Right cardiac atrium (tissue), 5 donors: ENCODE data around the gene ITGA4. TPM values are rescaled to one million over a fixed set of nuclear protein-coding genes. Genes with fewer than 3 reads are reported as not detected.

Source experiments
- ATAC-seq, 2 donors: fragments of 200-7000 bp; cut with Tn5 transposase; one replicate each; pipeline versions ENCODE4 v1.8.0 to v1.9.1; 2020; ENCODE audit warnings: moderate library complexity in 2 of 2, mild to moderate bottlenecking in 1 of 2
- DNase-seq, 3 donors: peaks; one replicate each; pipeline ENCODE4 v3.0.0-alpha.2; 2020
- H3K27ac ChIP-seq: one replicate; pipeline ENCODE4 v1.5.1; 2013; ENCODE audit warnings: mild to moderate bottlenecking, low read length, control low read depth, moderate library complexity
- H3K27me3 ChIP-seq: one replicate; pipeline ENCODE4 v1.6.1; 2013; ENCODE audit not compliant: control insufficient read depth, insufficient read depth
- H3K4me1 ChIP-seq: one replicate; pipeline ENCODE4 v1.6.1; 2013; ENCODE audit warnings: low read length; ENCODE audit not compliant: control insufficient read depth, insufficient read depth
- H3K4me3 ChIP-seq: one replicate; pipeline ENCODE4 v1.5.1; 2013; ENCODE audit warnings: low read length, control low read depth
- H3K9me3 ChIP-seq: one replicate; pipeline ENCODE4 v1.6.1; 2013; ENCODE audit warnings: low read length; ENCODE audit not compliant: control insufficient read depth
- WGBS: extraction: QIAGEN DNeasy Blood & Tissue Kit; methylation state at CpG from one replicate; pipeline ENCODE4 v1.1.7; 2013; 5-methylcytosine and 5-hydroxymethylcytosine counted together
- intact Hi-C, 4 donors: fragments of 100-400 bp; cut with DNase I; formaldehyde crosslinking; loops; one replicate each; pipeline versions ENCODE4 v1.11.0 to v1.14.0; 2022 to 2023
- polyA plus RNA-seq: library from polyadenylated mRNA; stranded (reverse); fragments of 200-250 nt; gene quantifications from one replicate; pipeline ENCODE4 v1.2.3, GENCODE V29; 2013
- total RNA-seq, 4 donors: library from RNA; stranded (reverse); fragmentation: NEBNext Ultra II Directional; extraction: Animal tissue kit (Norgen Biotek cat#: 25700); gene quantifications; one replicate each; pipeline ENCODE4 v1.2.1, GENCODE V29; 2021
- donor health status: healthy with polysubstance abuse.
- donor health status: DM: no; HTN: yes; CAD: no.
- donor health status: DM: no; HTN: no; CAD: no.
- donor health status: DM: no; HTN: yes; CAD: no; lungs with severe emphysema.
- donor health status: DM: yes; HTN: yes; CAD: no.

The ITGA4 gene
- total and polyA plus RNA-seq, 5 donors = 0.27 to 2.3 (median 1.4) TPM

GRCh38 chr2:181517685-181518301 lies 60.6 kb downstream of the ITGA4 start:
- Histone ChIP-seq H3K27ac (no peak overlapping the region), H3K27me3 (no peaks in the 10 kb centered on the region), H3K4me3 (no peak overlapping the region), H3K4me1 (no peaks in the 10 kb centered on the region), H3K9me3 (no peaks in the 10 kb centered on the region)
- 44% methylated on average over 1 of the region's 1 CpG for WGBS
- ATAC-seq = no peak
- intact Hi-C loops = no loop called here
- DNase-seq = no peak

- DNase-seq = no peak
- Histone ChIP-seq H3K27ac (no peak overlapping the region), H3K27me3 (no peaks in the 10 kb centered on the region), H3K4me3 (no peak overlapping the region), H3K4me1 (no peaks in the 10 kb centered on the region), H3K9me3 (no peaks in the 10 kb centered on the region)
- no peak for ATAC-seq
- intact Hi-C loops = no loop called here
- WGBS = 91% methylated on average over 1 of the region's 1 CpG
Observed at GRCh38 chr2:181520253-181520652, 63.1 kb downstream of the ITGA4 start.

- intact Hi-C loops = no loop called here
- Histone ChIP-seq H3K4me3 (no peak overlapping the region), H3K4me1 (no peaks in the 10 kb centered on the region), H3K27me3 (no peaks in the 10 kb centered on the region), H3K9me3 (no peaks in the 10 kb centered on the region), H3K27ac (no peak overlapping the region)
- DNase-seq = no peak
- WGBS = 68% methylated on average over 5 of the region's 5 CpGs
- ATAC-seq = no peak
Observed at GRCh38 chr2:181523756-181524155, 66.6 kb downstream of the ITGA4 start.

- no peak for ATAC-seq
- intact Hi-C loops = no loop called here
- H3K4me3 ChIP-seq = no peak overlapping the region
- DNase-seq = no peak
- WGBS = 73% methylated on average over 4 of the region's 4 CpGs
- no peaks in the 10 kb centered on the region for H3K4me1 ChIP-seq
- H3K9me3 ChIP-seq = no peaks in the 10 kb centered on the region
- H3K27ac ChIP-seq = no peak overlapping the region
- no peaks in the 10 kb centered on the region for H3K27me3 ChIP-seq
Observed at GRCh38 chr2:181526014-181526413, 68.8 kb downstream of the ITGA4 start.

- WGBS = 91% methylated on average over 6 of the region's 6 CpGs
Observed at GRCh38 chr2:181527058-181527457, 69.9 kb downstream of the ITGA4 start.

GRCh38 chr2:181528441-181528840 lies 71.3 kb downstream of the ITGA4 start:
- ATAC-seq = no peak
- WGBS = 86% methylated on average over 1 of the region's 1 CpG
- intact Hi-C loops = no loop called here
- H3K4me3 ChIP-seq = no peak overlapping the region
- H3K27ac ChIP-seq = no peak overlapping the region
- no peak for DNase-seq
- H3K4me1 ChIP-seq = no peaks in the 10 kb centered on the region
- no peaks in the 10 kb centered on the region for H3K27me3 ChIP-seq
- no peaks in the 10 kb centered on the region for H3K9me3 ChIP-seq

More at GRCh38 chr2:181527058-181527457, 69.9 kb downstream of the ITGA4 start:
- intact Hi-C loops = no loop called here
- H3K4me1 ChIP-seq = no peaks in the 10 kb centered on the region
- H3K27ac ChIP-seq = no peak overlapping the region
- no peak for DNase-seq
- no peak overlapping the region for H3K4me3 ChIP-seq
- no peaks in the 10 kb centered on the region for H3K27me3 ChIP-seq
- no peaks in the 10 kb centered on the region for H3K9me3 ChIP-seq
- ATAC-seq = no peak

- Histone ChIP-seq H3K4me3 (no peak overlapping the region), H3K9me3 (no peaks in the 10 kb centered on the region), H3K27ac (no peak overlapping the region), H3K27me3 (no peaks in the 10 kb centered on the region), H3K4me1 (no peaks in the 10 kb centered on the region)
- DNase-seq = no peak
- WGBS = 82% methylated on average over 2 of the region's 2 CpGs
- no peak for ATAC-seq
- intact Hi-C loops = no loop called here
Observed at GRCh38 chr2:181536730-181537129, 79.5 kb downstream of the ITGA4 start.

- 74% methylated on average over 4 of the region's 4 CpGs for WGBS
- Histone ChIP-seq H3K4me3 (no peak overlapping the region), H3K4me1 (no peaks in the 10 kb centered on the region), H3K9me3 (no peaks in the 10 kb centered on the region), H3K27ac (no peak overlapping the region), H3K27me3 (no peaks in the 10 kb centered on the region)
- ATAC-seq = no peak
- intact Hi-C loops = no loop called here
- no peak for DNase-seq
Observed at GRCh38 chr2:181540421-181540820, 83.2 kb downstream of the ITGA4 start.

- H3K4me3 ChIP-seq = no peak overlapping the region
- DNase-seq (no peak), ATAC-seq (no peak)
- no peaks in the 10 kb centered on the region for H3K9me3 ChIP-seq
- intact Hi-C loops = no loop called here
- H3K27ac ChIP-seq = no peak overlapping the region
- 91% methylated on average over 2 of the region's 2 CpGs for WGBS
- no peaks in the 10 kb centered on the region for H3K27me3 ChIP-seq
- H3K4me1 ChIP-seq = no peaks in the 10 kb centered on the region
Observed at GRCh38 chr2:181542170-181542569, 85.0 kb downstream of the ITGA4 start.

- DNase-seq = no peak
- no peak overlapping the region for H3K27ac ChIP-seq
- no peaks in the 10 kb centered on the region for H3K4me1 ChIP-seq
- H3K27me3 ChIP-seq = no peaks in the 10 kb centered on the region
- intact Hi-C loops = no loop called here
- no peak for ATAC-seq
- no peaks in the 10 kb centered on the region for H3K9me3 ChIP-seq
- 63% methylated on average over 3 of the region's 3 CpGs for WGBS
- no peak overlapping the region for H3K4me3 ChIP-seq
Observed at GRCh38 chr2:181546086-181546485, 88.9 kb downstream of the ITGA4 start.

GRCh38 chr2:181552808-181553207 lies 95.6 kb downstream of the ITGA4 start:
- ATAC-seq = no peak
- H3K9me3 ChIP-seq = no peaks in the 10 kb centered on the region
- no peak overlapping the region for H3K4me3 ChIP-seq
- DNase-seq = no peak
- no peak overlapping the region for H3K27ac ChIP-seq
- 51% methylated on average over 1 of the region's 1 CpG for WGBS
- intact Hi-C loops = no loop called here
- H3K27me3 ChIP-seq = no peaks in the 10 kb centered on the region
- no peaks in the 10 kb centered on the region for H3K4me1 ChIP-seq

GRCh38 chr2:181553244-181553643 lies 96.1 kb downstream of the ITGA4 start:
- H3K4me3 ChIP-seq = no peak overlapping the region
- ATAC-seq = no peak
- no peaks in the 10 kb centered on the region for H3K27me3 ChIP-seq
- no peaks in the 10 kb centered on the region for H3K9me3 ChIP-seq
- DNase-seq = no peak
- WGBS = 90% methylated on average over 2 of the region's 2 CpGs
- no peak overlapping the region for H3K27ac ChIP-seq
- intact Hi-C loops = no loop called here
- no peaks in the 10 kb centered on the region for H3K4me1 ChIP-seq
